Activated T-cell treated with anti-CD3 and anti-CD28 coated beads for 24 hours (primary cell): ENCODE results near the gene CTAGE9.
"Not testable (repeated sequence)": the region's sequence is repeated elsewhere in the genome, so short reads cannot be mapped to it uniquely, and the experiment has no call there.

ENCODE experiments used
- DNase-seq: peaks from one replicate; pipeline ENCODE4 v3.0.0-alpha.2; 2020; ENCODE audit warnings: low read depth

The CTAGE9 gene, protein sequence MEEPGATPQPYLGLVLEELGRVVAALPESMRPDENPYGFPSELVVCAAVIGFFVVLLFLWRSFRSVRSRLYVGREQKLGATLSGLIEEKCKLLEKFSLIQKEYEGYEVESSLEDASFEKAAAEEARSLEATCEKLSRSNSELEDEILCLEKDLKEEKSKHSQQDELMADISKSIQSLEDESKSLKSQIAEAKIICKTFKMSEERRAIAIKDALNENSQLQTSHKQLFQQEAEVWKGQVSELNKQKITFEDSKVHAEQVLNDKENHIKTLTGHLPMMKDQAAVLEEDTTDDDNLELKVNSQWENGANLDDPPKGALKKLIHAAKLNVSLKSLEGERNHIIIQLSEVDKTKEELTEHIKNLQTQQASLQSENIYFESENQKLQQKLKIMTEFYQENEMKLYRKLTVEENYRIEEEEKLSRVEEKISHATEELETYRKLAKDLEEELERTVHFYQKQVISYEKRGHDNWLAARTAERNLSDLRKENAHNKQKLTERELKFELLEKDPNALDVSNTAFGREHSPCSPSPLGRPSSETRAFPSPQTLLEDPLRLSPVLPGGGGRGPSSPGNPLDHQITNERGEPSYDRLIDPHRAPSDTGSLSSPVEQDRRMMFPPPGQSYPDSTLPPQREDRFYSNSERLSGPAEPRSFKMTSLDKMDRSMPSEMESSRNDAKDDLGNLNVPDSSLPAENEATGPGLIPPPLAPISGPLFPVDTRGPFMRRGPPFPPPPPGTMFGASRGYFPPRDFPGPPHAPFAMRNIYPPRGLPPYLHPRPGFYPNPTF

DNA sequence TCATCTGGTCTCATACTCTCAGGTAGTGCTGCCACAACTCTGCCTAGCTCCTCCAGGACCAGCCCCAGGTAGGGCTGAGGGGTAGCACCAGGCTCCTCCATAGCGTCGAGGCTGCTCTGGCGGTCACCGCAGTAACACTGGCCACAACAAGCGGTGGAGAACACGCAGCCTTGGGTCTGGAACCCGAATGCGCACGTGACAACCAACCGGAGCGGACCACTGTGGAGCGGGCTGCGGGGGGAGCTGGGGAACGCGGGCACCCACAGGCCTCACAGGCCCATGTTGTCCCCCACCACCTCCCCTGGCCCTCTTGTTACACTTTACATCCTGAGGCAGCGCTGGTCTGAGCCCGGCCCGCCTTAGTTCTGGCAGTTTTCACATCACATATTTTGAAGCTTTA lies at the start of gene CTAGE9:
TSS of gene CTAGE9 (minus strand) at position 101 of the 400 bp plus-strand sequence. CDS start at position 101, 0 bp downstream.
- DNase-seq, result not testable (repeated sequence)

DNA sequence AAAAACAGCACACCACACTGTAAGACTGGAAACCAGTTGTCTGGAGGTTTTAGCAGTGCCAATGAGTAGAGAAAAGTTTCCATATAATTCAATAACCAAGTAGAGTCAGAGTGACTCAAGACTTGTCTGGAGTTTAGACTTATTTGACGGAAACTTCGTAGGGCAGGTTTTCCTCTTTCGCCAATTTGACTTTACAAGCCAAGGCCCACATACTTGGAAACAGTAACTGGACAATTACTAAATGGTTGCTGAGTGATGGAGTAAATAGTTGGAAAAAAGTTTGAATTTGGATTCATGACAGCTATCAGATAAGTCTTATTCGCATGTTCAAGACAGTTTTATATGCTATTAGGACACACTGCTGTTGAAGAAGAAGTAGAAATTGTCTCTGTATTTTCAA lies 48.1 kb upstream of the CTAGE9 start:
- no peak for DNase-seq

DNA sequence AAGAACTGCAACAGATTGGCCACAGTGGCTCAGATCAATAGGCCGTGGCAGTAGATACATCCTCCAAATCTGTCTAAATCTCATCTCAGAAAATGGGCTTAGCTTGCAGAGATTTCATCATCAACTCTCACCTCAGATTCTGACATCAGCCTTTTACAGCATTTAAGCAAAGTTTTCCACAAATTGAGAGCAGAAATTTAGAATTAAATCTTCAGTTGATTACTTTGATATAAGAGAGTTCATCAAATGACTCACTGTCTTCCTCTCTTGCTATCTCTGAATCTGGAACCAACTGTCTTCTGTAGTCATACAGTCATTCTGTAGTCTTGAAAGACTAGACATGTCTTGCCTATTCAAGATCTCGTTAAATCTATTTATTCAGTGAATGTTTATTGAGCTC lies 45.2 kb upstream of the CTAGE9 start:
- DNase-seq, result no peak

DNA sequence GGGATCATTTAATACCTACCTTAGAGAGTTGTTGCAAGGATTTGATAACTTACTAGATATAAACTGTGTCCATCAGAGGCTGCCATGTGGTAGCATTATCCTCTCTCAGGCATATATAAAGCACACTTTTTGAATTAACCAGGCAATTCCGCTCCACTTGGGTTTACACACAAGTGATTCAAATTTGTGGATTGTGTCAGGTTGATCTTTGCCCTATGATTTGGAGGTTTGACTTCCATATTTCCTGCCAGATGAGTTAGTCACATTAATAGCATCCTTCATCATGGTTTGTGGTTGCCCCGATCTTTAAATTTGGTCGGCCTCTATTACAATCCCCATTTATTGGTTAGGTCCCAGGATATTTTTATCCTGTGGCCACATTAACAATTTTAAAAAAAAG lies 44.8 kb upstream of the CTAGE9 start:
- DNase-seq, result no peak

DNA sequence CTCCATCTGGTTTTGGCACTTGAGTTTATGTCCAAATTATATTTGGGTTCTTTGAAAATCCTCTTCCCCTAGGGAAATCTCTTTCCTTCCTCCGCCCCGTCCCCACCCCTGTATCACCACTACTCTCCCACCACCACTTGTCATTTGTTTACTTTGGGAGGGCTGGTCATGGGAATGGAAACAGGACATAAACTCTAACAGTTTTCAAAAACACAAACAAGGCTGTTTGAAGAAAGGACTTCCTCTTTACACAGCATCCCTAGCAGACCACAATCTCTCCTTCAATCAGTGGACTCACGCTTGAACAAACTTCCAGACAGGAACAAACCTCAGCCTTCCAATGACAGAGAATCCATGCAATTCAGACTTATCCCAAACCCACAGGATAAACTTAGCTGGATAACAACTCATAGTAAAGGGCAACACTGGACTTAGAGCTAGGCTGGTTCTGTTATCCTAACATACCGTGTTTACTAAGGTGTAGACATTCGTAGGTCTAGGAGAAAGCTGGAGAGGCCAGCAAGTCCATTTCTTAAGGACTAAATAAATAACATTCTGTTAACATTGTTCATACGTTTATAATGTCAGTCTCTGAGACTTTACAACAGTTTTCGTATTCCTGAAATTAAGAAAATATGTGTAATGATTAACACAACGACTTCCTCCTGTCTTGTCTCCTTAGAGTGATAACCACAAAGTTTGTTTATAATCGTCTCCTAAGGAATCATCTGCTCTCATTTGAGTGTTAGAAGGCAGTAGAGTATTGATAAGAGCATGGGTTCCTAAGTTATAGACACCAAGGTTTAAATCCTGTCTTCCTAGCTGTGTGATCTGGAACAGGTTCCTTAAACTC lies 44.1 kb upstream of the CTAGE9 start:
- no peak for DNase-seq

DNA sequence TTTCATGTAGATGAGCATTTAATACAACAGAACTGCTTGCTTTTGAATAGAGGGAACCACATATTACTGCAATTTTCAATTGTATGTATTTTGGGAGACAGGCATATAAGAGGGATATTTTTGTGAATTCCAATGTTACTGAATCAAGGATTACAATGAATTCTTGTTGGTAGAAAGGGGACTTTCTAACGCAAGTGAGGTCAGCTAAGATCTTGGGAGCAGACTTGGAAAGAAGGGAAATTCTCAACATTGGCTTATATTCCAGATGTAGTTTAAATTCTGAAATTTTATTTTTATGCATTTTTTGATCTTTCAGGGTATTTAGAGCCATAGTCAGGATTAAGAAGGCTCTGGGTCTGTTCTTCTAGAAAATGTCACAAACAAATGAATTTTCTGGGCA lies 43.3 kb upstream of the CTAGE9 start:
- DNase-seq, result no peak

DNA sequence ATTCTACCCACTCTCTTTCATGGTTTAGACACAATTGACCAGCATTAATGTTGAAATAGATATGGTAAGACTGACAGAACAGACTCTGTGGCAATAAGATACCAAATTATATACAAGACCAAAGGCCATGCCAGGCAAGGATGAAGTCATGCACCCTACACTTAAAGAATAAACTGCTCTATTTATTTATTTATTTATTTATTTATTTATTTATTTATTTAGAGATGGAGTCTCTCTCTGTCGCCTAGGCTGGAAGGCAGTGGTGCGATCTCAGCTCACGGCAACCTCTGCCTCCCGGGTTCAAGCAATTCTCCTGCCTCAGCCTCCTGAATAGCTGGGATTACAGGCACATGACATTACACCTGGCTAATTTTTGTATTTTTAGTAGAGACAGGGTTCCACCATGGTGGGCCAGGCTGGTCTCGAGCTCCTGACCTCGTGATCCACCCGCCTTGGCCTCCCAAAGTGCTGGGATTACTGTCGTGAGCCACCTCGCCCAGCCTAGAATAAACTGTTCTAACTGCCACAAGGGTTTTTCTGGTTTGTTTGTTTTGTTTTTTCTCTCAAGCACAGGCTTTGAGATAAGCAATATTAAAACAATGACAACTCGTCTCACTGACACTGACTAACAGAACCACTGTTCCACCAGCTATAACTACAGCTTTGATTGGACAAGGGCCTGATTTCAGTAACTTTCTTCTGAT lies 40.3 kb upstream of the CTAGE9 start:
- DNase-seq, result not testable (repeated sequence)

DNA sequence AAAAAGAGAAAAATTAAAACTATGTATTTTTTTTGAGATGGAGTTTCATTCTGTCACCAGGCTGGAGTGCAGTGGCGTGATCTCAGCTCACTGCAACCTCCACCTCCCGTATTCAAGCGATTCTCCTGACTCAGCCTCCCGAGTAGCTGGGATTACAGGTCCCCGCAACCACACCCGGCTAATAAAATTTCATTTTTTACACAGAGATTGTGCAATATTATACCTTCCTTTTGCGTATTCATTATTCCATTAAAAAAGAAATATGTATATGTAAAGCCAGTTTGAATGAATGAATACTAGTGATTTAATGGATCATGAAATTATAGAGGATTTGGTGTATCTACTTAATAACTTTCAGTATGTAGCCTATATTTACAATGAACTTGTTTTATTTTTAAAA lies 38.2 kb upstream of the CTAGE9 start:
- no peak for DNase-seq

DNA sequence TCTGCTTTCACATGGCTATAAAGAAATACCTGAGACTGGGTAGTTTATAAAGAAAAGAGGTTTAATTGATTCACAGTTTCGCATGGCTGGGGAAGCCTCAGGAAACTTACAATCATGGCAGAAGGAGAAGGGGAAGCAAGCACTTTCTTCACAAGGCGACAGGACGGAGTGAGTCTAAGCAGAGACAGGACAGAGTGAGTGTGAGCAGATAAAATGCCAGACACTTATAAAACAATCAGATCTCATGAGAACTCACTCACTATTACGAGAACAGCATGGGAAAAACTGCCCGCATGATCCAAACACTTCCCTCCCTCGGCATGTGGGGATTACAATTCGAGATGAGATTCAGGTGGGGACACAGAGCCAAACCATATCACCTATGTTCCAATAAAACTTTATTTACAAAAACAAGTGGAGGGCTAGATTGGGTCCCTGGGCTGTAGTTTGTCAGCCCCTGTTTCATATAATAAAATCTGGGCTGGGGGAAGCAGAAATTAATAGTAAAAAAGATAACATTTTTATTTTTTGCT lies 37.1 kb upstream of the CTAGE9 start:
- DNase-seq, result no peak

DNA sequence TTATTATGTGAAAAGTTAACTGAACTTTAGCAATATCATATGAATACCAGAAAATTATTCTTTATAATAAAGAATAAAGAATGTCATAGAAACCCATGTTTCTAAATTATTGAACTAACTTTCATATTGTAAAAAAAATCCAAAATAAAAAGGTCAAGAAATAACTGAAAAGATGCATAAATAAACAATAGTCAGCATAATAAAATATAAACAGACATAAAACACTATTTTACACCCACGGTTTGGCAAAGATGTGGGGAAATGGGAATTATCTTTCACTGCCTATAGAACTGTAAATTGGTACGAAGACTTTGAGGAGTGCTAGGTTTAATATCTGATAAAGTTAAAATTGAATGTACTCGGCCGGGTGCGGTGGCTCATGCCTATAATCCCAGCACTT lies 34.7 kb upstream of the CTAGE9 start:
- no peak for DNase-seq

DNA sequence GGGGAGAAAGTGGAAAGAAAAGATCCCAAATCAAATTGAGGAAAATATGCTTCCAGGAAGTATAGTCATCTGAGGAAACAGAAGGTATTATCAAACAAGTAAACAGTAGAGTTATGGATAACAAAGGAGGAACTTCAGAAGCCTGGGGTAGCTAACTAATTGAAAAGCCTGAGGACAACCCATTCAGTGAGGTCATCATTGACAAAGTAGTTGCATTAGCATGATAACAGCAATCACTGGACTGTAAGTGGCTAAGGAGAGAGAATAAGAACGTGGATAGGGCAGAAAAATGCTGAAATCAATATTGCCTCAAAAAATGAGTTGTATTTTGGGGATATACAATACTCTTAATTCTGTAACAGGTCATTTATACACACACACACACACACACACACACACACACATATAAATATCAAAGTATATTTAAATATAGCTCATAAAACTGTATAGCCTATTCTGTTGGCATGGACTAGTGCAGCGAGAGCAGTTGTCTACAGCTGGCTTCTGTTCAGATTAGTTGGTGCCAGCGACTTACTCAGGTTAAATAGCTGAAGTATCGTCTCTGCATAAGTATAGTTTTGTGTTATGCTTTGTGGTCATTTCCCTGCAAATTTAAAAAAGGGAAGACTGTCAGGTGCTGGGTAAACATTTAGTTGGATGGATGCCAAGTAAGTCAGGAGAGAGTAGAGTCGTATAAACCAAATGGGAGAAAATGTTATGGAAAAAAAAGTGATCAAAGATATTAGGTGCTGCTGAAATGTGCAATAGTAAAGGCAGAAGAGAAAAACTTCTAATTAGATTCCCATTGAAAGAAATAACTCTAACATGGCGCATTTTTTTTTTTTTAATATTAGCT lies 33.8 kb upstream of the CTAGE9 start:
- no peak for DNase-seq

DNA sequence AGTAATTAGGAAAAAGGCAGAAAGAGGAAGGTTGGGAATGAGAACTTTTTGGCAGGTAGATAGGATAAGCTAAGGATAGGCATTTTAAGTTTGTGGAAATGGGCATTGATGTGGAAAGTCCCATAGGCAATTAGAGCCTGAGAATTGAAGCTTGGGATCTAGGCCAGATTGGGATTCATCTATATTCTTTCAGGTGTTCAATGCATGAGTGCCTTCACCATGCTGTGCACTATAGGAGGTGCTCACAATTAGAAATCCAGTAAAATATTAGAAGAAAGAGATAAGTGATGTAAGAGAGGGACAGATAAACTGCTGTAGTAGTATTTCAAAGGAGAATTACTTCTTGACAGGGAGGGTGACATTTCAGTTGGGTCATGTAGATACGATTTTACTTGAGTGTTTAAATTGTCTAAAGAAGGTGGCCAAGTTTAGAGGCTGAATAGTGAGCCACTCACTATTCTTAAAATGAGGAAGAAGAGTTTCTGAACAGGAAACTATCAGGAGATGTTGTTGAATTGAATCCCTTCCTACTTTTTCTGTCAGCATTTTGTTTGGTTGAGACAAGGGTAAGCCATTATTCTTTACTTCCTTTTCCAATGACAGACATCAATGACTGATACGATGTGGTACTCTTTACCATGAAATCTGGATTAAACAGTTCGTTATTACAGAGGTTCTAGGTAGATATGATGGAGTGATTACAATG lies 31.0 kb upstream of the CTAGE9 start:
- DNase-seq, result no peak

DNA sequence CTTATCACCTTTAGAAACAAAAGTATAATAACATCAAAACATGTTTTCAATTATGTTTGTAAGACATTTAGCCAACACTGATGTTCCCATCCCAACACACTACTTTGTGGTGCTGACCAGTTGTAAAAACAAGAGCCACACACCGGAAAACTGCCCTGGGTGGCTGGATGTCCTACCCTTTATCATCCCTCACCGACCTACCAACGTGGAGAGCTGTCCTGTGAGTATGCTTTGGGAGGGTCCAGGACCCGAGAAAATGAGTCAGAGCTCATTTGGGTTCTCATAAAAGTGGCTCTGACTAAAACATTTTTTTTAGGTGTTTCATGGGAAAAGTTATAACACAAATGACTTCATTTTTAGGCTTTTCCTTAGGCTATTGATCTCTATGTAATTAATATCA lies 29.3 kb upstream of the CTAGE9 start:
- DNase-seq, result no peak

DNA sequence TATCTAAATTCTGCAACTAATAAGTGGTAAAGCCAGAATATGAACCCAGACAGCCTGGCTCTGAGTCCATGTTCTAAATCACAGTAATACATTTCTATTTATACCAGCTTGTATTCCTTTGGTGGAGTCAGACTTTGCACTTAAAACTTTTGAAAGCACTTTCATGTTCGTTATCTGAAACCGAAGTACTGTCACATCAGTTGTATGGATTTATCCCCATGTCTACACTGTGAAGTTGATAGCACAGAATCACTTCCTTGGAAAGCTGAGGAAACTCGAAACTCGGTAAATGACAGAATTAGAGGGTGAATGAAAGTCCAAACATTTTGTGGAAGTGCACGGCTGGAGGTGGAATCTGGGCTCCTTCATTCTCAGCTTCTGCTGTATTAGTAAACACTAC lies 28.3 kb upstream of the CTAGE9 start:
- no peak for DNase-seq

DNA sequence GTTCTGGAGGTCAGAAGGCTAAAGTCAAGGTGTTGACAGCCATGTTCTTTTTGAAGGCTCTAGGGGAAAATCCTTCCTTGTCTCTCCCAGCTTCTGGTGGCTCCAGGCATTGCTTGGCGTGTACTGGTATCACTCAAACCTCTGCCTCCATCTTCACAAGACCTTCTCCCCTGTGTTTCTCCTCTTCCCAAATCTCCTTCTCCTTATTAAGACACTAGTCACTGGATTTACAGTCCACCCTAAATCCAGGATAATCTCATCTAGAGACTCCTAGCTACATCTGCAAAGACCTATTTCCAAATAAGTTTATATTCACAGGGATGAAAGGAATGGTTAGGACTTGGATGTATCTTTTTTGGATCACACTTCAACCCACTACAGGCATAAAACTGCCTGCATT lies 26.0 kb upstream of the CTAGE9 start:
- no peak for DNase-seq

DNA sequence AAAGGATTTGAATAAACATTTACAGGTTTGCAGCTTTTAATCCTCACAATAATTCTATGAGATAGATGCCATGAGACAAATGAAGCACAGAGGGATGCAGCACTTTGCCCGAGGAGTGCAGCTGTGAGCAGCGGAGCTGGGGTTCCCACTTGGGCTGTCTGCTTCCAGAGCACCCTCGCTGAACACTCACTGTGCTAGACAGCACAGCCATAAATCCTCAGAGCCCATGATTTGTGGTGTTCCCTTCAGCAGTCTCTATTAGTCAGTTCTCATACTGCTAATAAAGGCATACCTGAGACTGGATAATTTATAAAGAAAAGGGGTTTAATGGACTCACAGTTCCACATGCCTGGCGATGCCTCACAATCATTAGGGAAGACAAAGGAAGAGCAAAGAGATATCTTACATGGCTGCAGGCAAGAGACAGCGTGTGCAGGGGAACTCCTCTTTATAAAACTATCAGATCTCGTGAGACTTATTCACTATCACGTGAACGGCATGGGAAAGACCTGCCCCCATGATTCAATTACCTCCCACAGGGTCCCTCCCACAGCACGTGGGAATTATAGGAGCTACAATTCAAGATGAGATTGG lies 25.3 kb upstream of the CTAGE9 start:
- no peak for DNase-seq

DNA sequence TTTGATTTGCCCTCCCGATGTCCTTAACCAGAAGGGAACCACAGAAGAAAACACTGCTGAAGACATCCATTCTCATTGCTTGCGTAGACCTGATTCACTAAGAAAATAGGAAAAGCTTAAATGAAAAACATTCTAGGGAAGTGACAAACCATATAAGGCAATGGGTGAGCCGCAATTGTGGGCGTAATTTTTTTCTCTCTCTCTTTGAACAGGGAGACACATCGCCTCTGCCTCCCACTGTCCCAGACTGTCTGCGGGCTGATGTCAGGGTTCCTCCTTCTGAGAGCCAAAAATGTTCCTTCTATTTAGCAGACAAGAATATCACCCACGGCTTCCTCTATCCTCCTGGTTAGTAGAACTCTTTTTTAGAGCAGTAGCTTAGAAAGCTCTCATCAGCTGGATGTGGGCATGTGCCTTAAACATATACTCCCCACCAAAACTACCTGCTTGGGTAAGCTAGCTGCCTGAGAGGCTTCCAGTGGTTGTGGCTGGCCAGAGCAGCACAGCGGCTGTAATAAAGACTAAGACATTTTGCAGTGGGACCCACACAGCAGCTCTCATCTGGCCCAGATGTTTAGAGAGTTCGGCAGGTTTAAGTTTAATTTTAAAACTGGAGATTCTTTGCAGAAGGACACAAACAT lies 22.7 kb upstream of the CTAGE9 start:
- no peak for DNase-seq

DNA sequence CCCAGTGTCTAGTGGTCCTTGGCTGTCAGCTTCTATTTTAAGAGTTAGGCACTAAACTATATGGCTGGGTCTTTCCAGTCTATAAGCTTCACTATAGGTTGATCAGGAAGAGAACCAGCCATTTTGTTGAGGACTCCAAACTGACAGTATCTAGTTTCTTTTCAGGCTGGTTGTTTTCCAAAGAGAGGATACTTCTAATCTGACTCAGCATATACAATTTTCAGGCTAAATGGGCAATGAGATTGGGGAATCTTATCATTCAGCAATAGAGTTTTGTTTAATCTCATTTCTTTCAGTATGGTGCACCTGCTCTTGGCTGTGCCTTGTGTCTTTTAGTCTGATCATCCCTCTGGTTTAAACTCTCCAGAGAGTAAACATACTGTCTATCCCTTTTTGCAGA lies 20.4 kb upstream of the CTAGE9 start:
- no peak for DNase-seq

DNA sequence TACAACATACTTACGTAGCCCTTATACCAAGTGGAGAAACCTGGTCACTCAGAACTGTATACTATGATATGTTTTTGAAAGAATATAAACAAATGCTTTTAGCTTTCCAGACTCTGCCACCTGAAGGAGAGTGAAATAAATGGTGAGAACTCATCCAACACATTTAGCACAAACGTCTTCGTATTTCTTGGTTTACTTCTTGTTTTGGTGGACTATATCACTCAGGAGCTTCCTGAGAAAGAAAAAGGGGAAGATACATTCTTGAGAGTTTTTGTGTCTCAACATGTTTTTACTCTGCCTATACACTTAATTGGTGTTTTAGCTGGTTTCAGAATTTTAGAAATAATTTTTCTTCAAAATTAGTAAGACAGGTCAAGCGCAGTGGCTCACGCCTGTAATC lies 19.4 kb upstream of the CTAGE9 start:
- DNase-seq, result no peak
